Activated effector memory CD4-positive, alpha-beta T cell treated with anti-CD3 and anti-CD28 coated beads, Interleukin-2, amount 50 U/mL, for 16 hours (primary cell): ENCODE results near the gene CLP1.

ENCODE experiments used
- DNase-seq: peaks from one replicate; pipeline ENCODE4 v3.0.0-alpha.2; 2020

Gene CLP1

DNA sequence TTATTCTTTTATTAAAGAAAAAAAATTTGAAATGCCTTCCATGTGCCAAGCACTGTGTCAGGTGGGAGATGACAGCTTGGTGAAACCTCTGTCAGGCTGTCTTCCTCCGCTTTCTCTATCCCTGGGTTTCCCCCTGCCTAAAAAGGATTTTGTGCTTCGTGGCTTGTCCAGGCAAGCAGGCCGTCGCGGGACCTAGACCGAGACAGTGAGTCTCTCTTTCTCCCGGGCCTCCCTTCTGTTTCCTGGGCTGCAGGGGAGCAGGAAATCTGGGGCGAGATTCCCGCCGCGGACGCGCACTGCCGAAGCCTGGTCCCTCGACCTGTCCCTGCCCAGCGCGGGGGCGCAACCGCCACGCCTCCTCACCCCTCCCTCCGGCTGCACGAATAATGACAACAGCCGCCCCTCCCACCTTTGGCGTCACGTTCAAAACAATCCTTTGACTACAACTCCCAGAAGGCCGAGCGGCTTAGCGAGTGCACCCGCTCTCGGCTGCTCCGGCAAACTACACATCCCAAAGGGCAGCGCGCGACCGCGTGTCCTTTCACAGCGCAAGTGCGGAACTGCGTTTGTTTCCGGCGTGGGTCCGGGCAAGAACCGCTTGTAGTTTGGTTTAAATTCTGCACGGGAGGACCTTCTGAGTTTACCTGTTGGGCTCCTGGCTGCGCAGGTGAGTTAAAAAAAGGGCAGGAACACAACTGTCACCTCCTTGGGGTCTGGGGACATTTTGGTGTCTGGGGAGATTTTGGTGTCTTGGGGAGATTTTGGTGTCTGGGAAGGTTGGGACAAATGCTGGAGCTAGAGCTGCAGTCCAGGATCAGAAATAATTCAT is at the start of gene CLP1:
CLP1 (plus strand) TSS at position 569 of the 829 bp plus-strand sequence. CDS start 1,715 bp downstream, outside the sequence.
- peak; percentile 100 for DNase-seq

DNA sequence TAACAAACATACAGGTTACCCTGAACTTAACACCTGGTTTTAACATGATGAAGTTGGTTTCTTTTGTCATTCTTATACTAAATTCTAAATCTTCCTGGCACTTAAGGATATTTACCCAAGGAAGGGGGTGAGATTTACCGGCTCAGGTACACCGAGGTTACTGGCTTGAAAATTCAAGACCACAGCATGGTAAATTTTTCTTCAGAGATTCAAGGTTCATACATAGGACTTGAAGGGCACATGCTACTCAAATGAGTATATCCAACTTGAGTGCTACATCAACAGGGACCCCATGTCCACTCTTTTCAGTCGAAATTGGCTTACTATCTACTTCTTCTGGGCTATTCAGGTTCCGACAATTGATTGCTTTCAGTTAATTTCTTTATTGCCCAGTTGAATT is 47.4 kb upstream of the CLP1 start:
- DNase-seq: no peak

DNA sequence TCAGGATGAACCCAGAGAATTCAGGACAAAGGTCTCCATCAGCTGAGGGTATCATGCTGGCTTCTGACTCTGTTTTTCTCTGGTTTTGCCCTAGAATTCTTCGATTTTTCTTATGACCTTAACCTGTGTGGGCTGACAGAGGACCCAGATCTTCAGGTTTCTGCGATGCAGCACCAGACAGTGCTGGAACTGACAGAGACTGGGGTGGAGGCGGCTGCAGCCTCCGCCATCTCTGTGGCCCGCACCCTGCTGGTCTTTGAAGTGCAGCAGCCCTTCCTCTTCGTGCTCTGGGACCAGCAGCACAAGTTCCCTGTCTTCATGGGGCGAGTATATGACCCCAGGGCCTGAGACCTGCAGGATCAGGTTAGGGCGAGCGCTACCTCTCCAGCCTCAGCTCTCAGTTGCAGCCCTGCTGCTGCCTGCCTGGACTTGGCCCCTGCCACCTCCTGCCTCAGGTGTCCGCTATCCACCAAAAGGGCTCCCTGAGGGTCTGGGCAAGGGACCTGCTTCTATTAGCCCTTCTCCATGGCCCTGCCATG is 43.3 kb upstream of the CLP1 start:
- no peak for DNase-seq

DNA sequence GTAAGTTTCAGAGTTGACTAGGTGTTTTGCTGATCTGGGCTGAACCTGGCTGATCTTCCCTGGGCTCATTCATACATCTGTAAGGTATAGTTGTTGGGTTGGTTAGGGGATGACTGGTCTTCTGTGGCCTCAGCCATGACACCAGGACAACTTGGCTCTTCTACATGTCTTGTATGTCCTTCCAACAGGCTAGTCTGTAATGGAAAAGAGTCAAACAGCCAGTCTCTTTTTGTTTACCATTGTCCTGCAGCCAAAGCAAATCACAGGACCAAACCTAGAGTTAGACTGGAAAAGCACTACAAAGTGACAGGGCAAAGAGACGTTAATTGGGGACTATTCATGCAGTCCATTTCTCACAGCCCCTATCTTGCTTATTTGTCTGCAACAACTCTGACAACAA is 42.3 kb upstream of the CLP1 start:
- DNase-seq: no peak

DNA sequence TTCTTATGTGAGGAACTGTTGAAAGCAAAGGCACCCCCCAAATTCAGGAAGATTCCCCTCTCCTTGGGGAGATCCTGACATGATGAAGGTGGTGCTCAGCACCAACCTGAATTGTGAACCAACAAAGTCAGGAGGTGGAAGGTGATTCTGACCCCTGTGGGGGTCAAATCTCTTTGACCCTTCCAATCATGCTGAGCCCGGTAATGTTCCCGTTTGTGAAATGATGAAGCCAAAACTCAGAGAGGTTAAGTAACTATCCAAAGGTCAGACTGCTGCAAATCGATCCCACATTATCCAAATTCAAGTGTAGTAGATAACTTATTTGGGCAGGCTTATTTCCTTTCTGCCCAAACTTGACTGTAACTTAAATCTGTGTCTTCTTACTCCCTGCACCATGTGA is 41.0 kb upstream of the CLP1 start:
- DNase-seq: no peak

DNA sequence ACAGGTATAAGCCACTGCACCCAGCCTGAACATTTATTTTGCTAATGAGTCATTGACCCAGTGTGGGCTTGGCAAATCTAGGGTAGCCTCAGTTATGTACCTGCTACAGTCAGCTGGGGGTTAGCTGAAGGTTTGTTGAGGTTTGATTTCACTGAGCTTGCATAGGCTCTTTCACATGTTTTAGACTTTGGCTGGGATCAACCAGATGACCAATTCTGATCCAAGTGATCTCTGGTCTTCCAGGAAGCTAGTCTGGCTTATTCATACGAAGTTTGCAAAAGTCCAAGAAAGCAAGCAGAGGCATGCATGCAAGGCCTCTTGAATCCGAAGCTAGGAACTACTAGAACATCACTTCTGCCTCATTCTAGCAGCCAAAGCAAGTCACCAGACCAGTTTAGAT is 39.1 kb upstream of the CLP1 start:
- no peak for DNase-seq

DNA sequence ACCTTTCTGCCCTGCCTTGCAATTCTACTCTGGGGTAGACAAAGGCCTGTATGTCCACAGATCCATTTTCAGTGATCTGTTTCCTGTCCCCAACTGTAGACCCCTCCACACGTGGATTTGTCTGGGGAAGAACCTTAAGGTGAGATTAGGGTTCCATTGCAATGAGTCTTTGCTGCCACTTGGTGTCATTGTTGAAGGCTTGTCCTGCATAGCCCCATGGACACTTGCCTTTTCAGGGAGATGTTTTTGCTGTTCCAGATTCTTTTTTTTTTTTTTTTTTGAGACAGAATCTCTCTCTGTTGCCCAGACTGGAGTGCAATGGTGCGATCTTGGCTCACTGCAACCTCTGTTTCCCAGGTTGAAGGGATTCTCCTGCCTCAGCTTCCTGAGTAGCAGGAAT is 38.2 kb upstream of the CLP1 start:
- no peak for DNase-seq

DNA sequence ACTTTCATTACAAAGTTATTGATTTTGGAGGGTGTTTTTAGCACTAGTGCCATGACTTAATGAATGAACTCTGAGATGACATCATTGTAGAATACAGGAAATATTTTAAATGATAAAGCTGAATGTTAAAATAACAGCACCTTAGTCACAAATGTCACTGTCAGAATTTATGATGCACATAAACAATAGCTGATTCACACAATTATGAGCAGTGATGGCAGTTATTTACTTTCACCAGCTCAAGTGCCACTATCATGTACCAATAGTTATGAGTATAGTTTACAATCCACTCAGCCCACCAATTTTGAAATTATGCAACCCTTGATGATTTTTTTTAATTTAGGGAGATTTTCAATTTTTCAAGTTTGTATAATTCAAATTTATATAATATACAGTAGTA is 37.1 kb upstream of the CLP1 start:
- no peak for DNase-seq

DNA sequence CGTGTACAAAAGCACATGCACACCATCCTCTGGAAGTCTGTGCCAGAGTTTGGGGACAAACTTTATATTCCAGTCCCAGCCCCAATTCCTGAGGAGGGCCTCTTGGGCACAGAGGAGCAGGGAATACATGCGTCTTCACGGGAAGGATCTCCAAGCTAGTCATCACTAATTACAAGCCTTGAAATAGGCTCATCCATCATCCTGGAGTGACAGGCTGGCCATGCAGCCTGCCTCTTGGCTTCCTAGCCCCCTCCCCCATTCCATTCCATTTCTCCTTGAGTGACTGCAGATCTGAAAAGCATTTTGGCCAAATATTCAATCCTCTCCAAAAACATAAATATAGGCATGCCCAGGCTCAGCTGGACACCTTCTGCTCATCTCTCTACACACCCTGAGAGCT is 35.3 kb upstream of the CLP1 start:
- DNase-seq: no peak

DNA sequence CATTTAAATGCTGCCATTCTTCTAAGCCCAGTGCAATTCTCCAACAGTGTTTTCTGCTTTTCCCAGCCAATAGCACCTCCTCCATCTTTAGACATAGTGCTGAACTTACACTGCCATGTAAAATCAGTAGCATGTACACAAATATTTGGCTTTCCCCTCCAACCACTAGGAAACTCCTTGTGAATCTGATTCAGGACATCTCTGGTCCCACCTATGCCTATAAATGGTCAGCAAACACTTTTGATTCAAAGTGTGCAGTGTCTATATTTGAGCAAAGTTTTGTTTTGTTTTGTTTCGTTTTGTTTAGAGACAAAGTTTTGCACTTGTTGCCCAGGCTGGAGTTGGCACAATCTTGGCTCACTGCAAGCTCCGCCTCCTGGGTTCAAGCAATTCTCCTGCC is 32.7 kb upstream of the CLP1 start:
- no peak for DNase-seq

DNA sequence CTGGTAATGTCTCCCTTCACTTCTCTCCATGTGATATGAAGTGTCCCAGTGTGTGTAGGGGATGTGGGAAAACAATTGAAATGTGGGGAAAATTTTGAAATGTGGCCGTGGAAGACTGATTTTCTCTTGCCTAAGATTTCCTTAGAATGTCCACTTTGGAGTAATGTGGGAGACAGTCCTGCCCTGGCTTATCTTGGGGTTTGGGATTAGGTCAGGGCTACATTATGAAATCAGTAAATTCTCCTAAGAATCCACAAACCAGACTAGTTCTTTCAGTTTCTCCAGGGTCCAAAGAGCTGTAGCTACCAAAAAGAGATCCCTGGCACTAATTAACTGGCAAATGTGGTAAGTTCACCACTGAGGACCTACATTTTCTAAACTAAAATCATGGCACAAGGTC is 30.7 kb upstream of the CLP1 start:
- no peak for DNase-seq

DNA sequence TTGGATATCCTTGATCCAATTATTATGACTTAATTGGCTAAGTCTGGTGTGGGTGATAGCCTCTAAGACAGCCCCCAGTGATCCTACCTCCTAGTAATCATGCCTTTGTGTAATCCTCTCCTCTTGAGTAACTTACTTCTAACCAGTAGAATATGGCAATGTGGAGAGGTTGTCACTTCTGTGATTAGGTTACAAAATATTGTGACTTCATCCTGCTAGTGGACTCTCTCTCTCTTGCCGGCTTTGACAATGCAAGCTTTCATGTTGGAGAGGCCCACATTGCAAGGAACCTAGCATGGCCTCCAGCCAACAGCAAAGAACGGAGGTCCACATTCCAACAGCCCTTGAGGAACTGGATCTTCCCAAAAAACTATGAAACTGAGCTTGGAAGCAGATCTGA is 27.4 kb upstream of the CLP1 start:
- DNase-seq: no peak

DNA sequence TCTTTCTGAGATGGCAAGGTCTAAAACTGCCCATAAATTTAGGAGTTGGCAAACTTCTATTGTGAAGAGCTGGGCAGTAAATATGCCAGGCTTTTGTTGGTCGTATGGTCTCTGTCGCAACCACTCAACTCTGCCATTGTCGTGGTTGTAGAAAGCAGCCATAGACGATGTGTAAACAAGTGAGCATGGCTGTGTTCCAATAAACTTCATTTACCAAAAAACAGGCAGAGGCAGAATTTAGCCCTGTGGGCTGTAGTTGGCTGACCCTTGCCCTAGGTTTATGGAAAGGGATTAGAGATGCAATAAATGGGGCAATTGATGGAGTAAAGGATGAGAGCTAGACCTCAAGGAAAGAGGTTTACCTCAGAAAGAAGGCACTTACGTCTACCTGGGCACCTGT is 25.4 kb upstream of the CLP1 start:
- DNase-seq: no peak

DNA sequence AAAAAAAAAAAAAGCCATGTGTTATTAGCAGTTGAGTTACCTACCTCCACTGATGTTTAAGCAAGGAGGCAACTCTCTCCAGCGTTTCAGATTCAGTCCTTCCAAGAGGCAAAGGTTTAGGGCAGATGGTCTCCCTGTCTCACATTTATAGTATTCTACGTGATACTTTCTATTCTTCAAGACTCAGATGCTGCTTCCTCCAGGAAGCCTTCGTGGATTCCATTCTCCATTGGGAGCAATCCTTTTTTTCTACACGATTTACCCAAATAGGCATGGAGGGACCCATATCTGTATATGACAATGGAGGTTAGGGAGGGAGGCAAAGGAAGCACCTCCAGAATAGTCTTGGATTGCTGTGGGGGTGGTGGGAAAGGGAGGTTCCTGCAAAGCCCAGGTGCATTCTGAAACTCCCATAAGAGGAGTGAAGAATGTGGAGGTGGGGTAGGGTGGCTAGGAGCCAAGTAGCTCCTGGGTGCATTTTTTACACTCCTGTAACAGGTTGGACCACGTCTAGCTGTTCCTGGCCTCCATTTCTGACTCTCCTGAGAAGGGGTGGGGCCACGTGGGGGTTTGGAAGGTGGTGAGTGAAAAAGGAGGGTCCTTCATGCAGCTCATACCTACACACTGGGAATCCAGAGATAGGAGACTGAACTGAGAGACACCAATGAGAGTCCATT is 24.0 kb upstream of the CLP1 start:
- no peak for DNase-seq

DNA sequence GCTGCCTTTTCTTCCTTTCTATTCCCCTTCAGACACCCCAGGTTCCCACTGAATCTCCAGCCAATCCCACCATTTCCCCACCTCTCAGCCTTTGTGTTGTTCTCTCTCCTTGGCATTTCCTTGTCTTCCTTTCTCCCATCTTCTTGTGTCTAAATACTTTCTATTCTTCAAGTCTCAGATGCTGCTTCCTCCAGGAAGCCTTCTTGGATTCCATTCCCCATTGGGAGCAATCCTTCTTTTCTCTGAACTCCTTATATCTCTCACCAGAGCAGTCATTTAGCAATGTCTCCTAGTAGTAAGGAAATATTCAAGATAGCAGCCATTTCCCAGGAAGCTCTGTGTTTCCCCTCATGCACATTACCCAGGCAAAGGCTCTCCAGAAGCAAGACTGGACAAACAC is 23.3 kb upstream of the CLP1 start:
- no peak for DNase-seq

DNA sequence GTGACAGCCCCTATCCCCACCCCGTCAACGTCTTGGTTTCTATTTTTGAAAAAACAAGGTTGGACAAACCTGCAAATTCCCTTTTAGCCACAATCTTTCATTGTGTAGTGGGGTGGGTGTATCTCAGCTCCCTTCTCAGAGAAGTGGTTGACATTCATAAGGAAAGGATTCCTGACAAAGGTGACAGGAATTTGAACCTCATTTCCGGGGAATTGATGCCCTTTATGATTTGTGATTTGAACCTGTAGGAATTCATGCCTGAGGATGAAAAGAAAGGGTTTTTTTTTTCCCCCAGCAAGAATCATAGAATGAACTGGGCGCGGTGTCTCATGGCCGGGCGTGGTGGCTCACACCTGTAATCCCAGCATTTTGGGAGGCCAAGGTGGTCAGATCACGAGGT is 22.3 kb upstream of the CLP1 start:
- no peak for DNase-seq

DNA sequence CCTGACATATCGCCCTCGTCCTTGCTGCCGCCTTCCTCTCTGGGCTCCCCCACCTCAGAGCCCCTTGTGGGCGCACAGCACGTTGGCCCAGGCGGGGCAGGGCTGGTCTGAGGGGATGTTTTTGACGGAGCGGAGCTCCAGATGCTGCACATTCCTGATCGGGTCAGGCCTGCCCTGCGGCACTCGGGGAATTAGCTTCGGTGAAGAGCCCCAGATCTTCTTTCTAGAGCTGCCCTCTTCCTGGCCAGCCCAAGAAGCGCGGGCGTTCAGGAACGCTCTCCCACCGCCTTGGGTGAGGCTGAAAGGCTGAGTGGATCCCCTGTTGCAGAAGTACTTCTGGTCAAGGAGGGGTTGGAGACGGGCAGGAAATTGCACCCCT is 19.9 kb upstream of the CLP1 start:
- no peak for DNase-seq

DNA sequence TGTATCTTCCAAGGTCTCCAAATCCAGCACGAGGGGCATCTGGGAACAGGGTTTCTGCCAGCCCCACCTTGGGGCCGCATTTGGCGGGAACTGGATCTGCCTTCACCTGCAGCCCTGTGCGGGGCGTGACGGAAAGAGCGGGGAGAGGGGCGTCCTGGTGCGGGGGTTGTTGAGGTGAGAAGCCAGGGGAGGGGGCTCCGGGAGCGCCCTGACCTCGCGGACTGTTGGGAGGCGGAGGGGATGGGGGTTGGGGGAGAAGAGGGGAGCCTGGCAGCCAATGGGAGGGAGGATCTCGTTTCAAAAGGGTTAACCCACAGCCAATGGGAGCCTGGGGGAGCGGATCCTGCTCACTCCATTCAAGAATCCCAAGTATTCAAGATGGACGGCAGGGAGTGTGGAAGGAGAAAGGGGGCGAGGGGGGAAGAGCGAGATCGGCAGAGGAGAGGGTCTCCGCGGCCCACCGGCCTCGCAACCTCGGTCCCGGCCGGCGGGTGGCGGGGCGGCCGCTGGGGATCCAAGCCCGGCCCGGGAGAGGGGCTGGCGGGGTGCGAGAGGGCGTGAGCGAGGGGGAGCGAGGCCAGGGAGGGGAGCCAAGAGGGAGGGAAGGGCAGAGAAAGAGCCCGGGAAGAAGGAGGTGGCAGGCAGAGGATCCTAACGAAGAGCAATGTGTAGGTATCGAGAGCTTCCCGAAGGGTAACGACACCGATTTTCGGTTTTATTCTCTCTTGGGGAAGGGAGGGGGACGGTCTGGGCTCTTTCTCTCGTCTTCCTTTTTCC is 19.4 kb upstream of the CLP1 start:
- DNase-seq: no peak

DNA sequence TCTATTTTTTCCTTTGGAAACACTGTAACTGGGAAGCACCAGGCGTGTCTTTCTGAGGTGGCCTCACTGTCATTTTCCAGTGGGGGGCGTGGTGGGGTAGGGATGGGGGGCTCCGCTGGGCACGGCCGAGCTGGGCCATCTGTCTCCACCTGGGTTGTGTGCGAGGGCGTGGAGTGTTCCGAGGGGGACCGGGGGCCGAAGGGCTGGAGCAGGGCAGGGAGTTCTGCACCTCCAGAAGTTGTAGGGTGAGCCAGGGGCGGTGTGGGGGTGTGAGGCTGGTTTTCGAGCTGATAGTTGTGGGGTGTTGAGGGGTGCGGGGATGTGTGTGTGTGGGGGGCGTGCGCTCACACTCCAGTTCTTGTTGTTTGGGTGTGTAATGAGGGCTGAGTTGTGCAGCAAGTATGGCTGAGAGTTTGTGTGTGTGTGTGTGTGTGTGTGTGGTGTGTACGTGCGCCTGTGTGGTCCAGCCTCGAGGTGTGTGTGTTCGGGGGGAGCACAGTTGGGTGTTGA is 18.7 kb upstream of the CLP1 start:
- DNase-seq: no peak

DNA sequence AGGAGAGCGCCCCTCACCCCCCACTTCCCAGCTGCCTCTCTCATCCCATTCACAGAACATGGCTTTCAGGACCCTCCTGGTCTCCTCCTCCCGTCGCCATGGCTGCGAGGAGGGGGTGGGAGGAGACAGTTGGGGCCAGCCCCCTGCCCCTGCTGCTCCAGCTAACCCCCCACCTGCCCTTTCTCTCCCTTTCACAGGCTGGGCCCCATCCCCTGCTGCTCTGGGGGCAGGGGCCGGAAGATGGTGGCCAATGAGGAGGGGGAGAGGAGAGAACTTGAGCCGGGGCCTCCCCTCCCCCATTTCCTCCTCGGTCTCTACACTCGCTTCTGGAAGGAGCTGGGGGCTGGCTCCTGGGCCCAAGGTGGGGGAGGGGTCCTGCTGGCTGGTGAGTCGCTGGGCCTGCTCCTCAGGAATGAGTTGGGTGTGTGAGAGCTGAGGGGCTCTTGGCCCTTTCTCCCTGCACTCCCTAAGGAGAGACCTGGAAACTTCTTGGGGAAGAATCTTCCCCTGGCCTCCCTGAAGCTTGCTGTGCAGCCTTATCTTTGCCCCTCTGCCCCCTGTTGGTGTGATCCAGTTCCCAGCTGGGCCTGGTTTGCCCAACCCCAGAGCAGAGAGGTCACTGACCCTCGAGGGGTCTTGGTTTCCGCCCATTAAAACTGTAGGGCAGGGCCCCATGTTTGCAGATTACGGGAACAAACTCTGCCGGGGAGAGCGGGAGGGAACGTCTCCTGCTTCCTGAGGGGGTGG is 18.1 kb upstream of the CLP1 start:
- DNase-seq: no peak

DNA sequence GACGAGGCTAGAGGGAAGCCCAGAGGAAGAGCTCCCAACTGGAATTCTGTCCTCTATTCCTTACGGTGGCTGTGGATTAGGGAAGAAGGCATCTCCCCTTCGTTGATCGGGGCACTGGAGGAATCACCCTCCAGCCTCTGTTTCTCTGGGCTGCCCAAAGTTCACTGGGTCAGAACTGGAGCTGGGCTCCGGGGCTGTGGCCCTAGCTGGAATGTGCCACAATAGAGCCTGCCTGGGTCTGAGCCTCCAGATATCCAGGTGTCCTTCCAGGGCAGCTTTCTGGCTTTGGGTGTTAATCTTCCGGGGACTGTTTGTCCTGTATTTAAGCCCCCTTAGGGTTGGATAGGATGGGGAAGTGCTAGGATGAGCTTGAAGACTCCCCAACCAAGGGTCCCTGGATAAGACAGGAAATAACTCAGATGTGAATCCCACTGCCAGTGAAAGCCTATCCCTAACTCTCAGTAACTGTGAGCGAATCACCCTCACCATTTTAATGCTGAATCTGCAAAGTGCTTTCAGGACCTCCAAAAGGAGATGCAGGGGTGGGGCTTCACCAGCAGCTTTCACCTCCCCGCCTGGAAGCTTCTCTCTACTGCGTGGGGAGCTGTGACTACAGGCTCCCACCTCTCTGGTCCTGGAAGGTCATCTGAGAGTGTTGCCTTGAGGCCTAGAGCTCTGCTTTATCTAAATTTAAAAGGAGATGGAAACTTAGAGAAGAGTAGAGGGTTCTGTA is 17.3 kb upstream of the CLP1 start:
- no peak for DNase-seq
